ENCODE measurements around the gene APOBEC2.
A peak's percentile ranks its signal among the peaks of the same experiment; 100 is the strongest.

APOBEC2 gene

DNA sequence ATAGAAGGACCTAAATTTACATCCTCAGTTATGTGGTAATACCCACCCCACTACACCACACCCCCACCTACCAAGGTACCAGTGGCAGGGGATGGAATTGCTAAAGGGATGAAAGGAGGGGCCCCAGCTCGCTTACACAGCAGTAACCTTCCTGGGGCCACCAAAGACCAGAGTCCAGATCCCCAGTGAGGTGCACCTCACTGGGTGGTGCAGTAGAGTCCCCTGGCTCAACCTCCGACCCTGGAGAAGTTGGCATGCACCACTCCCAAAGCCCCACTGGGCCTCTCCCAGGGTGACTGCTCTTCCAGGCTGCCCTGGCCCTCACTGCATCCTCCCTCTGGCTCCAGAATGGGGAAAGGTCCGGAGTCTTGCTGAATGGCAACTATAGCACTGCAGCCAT is 14.8 kb upstream of the APOBEC2 start:
- no peak for DNase-seq (ENCODE audit: low spot score)

DNA sequence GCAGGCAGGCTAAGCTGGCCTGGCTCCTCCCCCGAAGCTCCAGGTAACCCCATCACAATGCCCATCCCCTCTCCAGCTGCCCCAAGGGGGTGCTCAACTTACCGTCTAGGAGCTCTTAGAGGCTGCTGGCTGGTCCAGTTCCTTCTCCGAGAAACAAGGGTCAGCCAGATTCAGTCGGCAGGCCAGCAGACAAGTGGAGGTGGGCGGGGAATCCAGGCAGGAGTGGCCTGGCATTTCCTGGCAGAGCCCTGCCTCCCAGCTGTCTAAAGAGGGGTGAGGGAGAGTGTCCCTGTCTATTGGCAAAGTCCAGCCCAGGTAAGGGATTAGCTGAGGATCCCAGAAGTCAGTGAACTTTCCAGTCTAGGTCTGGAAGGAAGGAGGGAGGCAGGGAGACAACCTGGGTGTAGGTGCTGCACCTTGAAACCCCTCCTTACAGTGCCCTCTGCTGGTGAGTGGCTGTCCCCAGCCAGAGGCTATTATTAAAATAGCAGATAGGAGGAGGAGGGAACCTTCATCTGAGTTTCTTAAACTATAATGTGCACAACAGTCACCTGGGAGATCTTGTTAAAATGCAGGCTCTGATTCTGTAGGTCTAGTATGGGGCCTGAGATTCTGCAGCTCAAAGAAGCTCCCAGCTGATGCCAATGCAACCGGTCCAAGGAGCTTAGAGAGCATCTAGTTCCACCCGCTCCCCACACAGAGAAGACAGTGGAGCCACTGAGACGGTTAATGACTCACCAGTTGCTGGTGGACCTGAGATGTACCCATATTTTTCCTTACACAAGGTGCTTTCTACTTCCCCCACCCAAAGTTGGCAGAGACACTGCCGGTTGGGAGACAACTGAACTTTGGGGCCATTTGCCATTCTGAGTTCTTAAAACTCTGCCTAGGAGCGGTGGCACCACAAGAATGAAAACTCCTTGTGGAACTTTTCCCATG is 13.7 kb upstream of the APOBEC2 start, which contains the start of gene UNC5CL:
Gene UNC5CL, minus strand, starts transcription at position 162 of the 939 bp plus-strand sequence. CDS start 4,147 bp downstream, outside the sequence.
- peak; percentile 67 for DNase-seq (ENCODE audit: low spot score)

DNA sequence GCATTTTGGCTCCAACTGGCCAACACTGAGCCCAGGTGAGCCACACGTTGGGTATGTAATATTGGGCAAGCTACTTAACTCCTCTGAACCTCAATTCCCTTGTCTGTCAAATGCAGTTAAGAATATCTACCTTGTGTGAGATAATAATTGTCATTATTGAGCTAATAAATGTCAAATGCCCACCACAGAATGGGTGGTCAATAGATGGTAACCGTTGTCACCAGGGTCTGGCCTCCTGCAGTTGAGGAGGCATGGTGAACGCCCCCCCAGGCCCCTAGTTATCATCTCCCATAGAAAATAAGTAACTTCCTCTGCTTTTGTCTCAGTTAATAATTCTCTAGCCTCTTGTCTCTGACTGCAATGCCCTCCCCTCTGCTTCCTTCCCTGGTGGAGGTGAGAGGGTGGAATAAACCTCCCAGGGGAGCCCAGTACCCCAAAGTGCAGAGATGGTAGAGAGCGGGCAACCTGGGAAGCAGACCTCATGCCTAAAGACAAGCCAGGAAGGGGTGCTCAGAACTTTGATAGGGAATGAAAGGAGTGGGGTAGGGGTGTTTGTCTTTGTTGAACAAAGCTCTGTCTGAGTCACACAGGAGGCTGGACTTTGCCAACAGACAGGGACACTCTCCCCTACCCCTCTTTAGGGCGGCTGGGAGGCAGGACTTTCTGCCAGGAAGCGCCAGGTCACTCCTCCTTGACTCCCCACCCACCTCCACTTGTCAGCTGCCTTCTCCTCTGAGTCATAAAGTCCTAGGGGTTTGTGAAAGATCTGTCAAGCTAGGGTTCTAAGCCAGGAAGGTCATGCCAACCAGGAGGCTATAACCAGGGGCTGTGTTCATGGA is 12.7 kb upstream of the APOBEC2 start:
- peak; percentile 63 for DNase-seq (ENCODE audit: low spot score)

DNA sequence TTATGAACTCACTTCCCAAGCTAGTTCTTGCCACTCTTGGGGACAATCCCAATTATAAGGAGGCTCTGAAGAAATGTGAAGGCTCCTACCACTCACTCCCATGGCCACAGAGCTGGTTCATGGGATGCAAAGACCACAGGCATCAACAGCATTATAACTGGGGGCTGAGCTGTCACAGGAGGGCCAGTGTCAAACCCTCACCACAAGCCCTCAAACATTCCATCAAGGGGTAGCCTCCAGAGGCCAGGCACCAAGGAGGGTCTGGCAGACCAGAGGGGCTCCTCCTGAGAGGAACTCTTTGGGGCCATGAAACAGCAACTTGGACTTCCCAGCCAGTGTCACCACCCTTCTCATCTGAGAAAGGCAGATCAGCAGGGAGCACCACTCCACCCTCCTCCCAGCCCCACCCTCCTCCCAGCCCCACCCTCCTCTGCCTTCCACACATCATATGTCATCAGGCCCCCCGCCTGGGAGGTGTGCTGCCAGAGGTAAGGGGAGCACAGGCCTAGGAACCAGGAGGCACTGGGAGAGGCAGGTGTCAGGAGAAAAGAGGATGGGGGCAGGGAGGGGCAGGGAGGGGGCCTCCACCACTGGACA is 12.0 kb upstream of the APOBEC2 start:
- DNase-seq (ENCODE audit: low spot score) = no peak

DNA sequence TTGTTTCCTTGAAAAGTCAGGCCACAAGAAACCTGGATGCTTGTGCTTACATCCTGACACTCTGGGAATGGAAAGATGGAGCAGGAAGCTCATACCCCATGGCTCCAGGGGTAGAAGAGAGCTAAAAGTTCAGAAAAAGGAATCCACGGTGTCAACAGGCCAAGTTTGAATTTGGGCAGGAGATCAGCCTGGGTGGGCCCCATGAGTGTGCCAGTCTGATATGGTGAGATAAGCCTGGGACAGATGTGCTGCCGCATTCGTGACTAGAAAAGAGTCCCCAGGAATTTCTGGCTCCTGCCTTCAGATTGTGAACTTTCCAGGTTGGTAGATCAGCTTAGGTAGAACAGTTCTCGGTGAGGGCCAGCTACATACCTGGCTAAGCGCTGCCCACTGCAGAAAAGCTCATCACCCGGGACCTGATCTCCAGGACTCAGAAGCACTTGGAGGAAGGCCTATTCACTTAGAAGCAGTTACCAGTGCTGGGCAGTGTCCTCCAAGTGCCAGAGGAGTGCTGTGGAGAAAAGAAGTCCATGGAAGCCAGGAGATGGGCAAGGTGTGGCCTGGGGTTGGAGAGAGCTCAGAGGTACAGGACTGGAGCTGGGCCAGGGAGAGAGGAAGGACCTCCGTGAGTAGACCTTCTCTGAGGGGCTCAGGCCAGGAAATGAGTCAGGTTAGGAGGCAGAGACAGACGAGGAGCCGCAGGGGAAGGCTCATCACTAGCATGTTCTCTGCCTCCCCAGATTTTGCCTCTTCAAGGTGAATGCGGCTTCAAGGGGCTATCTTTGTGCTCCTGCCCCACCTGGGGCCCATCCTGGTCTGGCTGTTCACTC is 10.6 kb upstream of the APOBEC2 start, which contains the start of gene TSPO2:
Gene TSPO2, plus strand, starts transcription at position 242 of the 830 bp plus-strand sequence. Its CDS starts 519 bp downstream, at position 761.
- no peak for DNase-seq (ENCODE audit: low spot score)

DNA sequence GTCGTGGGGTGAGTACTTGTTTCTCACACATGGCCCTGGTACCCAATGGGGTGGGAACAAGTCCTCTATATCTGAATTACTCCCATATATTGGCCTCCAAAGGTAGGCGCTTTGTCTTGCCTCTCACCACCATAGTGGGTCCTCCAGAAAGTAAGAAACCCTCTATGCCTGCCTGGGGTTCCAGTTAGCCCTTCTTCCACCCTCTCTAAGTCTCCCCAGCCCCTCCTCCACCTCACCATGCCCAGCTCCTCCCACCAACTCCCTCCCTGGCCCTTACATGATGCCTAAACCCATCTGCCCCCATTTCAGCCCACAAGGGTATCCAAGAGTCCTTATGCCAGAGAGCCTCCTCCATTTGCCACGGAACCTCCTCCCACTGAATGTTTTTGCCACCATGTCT is 9.9 kb upstream of the APOBEC2 start:
- no peak for DNase-seq (ENCODE audit: low spot score)

DNA sequence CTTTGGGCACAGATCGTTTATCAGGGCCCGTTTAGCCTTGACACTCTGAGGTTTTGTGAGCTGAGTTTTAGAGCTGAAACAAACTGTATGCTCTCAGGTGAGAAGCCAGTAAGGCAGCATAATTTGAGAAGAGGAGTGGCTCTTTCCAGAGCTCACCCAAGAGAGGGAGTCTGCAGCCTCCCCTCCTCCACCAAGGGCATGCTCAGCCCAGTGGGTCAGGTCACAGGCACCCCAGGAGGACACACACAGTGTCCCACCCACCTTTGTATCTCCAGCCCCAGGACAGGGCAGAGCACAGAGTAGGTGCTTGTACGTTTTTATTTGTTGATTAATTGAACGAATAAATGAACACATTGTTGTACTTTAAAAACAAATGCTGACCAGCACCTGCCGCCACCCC is 7.3 kb upstream of the APOBEC2 start:
- DNase-seq (ENCODE audit: low spot score) = no peak

DNA sequence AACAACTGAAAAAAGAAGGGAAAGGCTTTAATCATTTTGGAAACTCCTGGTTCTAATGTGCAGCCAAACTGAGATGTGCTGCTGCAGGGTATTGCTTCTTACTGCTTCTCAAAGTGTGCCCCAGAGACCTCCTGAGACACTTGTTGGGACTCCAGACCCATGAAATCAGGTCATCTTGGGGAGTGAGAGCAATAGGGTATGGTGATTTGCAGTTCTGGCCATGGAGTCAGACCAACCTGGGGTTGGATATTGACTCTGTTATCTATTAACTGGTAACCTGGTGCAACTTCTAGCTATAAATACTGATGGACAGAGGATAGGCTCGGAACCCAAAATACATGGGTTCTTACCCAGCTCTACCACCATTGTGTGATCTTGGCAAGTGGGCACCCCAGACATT is 6.9 kb upstream of the APOBEC2 start:
- DNase-seq (ENCODE audit: low spot score) = no peak

DNA sequence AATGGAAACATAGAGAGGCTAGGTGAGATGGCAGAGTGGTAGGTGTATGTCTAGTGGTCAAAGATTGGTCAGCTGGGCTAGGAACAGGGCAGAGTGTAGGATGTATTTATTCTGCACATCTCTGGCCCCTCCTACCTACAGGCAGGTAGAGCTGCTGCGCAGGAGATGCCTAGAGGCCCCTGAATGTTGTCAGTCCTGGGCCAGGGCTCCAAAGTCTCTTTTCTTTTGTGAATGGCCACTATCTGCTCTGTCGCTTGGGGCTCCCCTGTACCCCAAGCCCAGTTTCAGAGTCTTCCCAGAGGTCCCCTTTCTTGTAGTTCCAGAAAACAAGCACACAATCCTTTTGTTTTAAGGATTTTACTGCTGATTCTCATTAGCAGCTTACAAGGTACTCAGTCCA is 5.7 kb upstream of the APOBEC2 start:
- DNase-seq (ENCODE audit: low spot score) = no peak

DNA sequence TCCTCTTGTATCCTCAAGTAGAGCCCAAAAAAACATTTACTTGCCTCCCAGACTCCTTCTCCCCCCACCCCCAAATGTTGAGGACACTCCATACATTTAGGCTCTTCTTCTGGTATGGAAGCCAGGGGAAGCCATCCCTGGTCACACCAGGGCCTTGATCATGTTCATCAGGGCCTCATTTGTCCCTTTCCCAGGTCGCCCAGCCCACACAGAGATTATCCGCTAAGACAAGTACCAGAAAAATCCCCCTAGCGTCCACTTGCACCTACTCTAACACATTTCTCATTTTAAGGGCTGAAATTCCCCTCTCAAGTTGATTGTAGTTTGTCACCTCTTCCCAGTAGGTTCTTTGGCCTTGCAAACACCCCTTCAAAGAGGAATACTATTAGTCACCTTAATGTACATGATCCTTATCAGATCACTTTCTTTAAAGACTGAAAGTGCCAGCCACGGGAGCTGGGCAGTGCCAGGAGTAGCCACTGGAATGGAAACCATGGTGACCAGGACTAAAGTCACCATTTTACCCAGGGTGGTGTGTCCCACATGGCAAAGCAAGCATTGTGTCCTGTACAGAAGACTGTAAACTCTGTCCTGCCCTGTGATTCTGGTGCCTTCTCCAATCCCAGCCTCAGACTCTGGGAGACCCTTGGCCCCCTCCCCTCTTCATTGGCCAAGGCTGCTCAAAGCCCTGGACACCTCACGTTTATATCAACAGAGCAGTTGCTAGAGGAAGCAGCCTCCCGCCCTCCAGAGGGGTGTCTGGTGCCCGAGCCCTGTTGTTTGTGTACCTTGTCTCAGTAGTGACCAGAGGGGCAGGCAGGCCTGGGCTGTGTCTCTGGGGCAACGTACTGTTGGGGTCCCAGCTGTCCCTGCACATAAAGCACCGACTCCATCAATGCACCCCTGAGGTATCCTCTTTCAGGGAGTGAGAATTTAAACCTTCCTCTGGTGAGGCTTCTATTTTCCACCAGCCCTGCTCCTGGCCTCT is 5.0 kb upstream of the APOBEC2 start:
- no peak for DNase-seq (ENCODE audit: low spot score)

DNA sequence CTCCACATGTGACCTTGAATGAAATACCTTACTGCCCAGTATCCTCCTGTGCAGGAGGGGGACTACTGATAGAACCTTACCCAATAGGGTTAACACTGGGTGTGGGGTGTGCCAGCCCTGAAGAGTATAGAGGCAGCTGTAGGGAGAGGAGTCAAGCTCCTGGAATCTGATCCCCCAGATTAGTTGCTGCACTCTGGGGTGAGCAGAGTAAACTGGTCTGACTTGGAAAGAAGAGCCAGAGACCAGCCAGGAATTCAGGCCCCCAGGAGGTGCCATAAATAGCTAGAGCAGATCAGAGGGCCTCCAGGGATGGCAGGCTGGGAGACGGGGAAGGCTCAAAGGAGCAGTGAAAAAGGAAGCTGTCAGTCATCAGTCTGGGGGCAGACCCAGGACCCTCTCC is 3.5 kb upstream of the APOBEC2 start:
- DNase-seq (ENCODE audit: low spot score) = no peak

DNA sequence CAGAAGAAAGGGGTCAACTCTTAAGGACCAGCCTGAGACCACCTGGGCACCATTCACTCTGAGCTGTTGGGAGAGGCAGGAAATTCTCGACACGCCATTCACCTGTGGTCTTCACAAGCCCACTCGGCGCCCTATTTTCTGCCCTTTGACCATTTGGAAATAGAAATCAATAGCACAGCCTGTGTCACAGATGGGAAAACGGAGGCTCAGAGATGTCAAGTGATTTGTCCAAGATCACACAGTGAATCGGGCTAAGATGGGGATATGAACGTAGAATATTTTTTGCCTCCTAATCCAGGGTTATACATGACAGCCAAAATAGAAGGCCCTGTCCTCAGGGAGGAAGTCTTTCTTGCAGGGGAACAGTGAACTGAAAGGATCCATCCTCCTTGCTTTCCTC is 3.0 kb upstream of the APOBEC2 start:
- DNase-seq (ENCODE audit: low spot score) = no peak

DNA sequence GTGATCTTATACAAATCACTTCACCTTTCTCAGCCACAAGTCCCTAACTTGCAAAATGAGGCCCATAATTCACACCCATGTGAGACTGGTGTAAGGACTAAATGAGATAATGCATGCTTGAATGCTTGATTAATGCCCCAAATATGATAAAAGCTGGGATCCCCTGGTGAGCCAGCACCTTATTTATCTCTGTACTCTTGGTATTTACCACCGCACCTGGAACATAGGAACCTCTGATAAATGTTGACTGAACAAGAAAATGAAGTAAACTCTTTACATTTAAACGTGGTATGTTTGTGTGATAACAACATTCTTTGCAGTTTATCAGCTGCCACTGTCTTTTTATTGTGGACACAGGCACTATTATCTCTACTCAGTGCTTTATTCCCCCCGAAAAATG is 2.5 kb upstream of the APOBEC2 start:
- no peak for DNase-seq (ENCODE audit: low spot score)

DNA sequence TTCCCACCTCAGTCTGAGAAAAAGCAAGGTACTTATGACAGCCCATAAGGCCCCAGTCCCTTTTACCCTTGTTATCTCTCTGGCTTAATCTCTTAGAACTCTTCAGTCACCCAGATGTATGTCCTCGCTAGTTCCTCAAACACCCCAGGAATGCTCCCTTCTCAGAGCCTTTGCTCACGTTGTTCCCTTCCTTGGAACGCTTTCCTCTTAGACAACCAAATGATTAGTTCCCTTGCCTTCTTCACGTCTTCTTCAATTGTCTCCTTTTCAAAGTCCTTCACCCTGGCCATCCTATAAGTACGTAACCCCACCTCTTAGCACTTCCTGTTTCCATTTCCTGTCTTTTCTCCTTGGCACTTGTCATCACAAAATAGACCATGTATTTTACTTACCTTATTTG is 1.1 kb upstream of the APOBEC2 start:
- no peak for DNase-seq (ENCODE audit: low spot score)

DNA sequence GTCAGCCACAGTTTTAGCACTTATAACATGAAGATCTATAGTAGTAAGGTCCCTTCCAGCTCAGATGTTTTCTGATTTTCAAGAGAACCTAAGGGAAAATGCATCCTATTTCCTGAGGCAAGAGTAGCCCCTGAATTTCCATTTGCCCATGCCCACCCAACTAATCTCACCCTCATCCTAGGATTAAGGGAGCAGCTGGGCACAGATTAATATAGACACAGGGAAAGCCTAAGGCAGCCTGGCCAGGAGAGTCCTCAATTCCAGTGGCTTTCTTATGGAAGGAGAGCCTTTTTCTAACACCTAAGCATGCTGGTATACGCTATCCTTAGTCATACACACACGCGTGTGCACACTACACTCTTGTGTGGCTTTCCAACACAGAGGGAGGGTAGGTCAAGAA is 1.5 kb downstream of the APOBEC2 start:
- no peak for DNase-seq (ENCODE audit: low spot score)

DNA sequence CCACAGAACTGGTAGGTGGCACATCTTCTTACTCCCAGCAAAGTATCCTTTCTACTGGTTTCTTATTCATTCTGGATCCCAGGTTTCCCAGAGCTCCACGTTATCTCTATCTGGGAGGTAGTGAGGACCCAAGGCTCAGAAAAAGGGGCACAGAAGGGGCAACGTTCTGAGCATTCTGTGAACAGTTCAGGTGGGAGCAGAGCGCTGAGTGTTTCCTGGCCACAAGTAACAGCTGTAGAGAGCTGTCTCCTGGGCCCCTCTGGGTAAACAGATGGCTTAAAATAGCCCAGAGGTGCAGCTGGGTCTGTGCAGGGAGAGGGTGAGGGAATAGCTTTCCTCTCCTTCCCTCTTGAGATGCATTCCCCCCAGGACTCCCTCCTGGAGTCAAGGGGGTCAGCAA is 2.1 kb downstream of the APOBEC2 start:
- no peak for DNase-seq (ENCODE audit: low spot score)

DNA sequence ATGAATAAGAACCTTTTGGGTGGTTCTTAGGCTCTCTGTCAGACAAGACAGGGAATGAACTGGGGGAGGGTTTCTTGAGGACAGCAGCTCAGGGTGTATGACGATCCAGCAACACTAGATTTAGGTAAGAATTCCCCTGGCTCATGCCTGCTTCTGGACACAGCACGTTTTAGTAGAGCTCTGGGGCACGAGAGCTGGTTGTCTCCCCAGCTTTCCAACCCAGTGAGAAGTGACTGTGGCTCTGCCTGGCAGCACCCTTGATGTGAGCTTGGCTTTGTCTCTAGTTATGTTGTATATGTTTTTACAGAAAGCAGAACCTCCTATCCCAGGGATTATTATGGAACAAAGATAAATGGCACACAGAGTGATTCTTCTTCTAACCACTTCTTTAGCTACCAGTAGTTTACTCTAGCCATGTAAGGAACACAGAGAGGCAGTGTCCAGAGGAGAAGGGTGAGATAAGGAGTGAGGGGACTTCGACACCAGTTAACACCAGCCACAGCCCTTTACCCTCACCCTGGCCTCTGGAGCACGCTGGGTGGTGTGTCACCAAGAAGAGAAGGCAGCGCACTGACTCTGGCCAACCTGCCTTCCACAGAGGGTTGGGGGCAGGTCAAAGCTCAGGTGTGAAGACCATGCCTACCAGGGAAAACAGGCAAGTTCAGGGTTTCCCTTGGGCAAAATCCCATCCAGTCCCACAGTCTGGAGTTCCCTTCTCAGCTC is 3.9 kb downstream of the APOBEC2 start:
- DNase-seq (ENCODE audit: low spot score) = no peak

DNA sequence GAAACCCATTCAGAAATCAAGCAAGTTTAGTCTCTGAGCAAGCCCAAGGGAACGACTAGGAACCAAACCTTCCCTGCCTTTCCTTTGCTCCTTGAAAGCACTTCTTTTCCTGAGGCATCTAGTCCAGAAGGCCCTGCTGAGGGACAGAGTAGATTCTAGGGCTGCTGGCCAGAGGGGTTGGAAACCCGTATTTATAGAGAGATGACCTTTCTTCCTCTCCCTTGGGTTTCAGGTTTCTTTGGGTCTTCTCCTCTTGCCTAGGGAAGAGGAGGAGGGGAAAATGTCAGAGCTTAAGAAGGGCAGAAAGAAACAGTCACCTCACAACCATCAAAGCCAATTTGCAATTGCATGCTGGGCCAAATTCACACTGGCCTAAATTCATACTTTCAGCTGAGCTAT is 5.8 kb downstream of the APOBEC2 start:
- DNase-seq (ENCODE audit: low spot score) = no peak

DNA sequence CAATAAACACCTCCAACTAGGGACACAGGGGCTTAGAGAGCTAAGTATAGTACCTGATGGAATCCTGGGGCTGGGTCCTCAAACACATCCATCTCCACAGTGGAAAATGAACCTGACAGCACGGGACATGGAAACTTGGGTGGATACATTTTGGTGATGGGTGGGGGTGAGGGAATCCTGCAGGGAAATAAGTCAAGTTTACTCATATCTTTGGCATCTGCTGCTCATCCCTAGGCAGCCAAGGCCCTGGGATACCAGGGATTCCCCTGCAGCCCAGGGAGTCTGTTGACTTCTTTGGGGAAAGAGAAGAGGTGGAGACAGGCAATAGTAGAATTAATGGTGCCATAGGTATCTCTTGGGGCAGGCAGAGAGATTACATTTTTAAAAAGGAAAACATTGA is 6.6 kb downstream of the APOBEC2 start:
- no peak for DNase-seq (ENCODE audit: low spot score)
